ENCODE results near the gene MICAL2.

DNA sequence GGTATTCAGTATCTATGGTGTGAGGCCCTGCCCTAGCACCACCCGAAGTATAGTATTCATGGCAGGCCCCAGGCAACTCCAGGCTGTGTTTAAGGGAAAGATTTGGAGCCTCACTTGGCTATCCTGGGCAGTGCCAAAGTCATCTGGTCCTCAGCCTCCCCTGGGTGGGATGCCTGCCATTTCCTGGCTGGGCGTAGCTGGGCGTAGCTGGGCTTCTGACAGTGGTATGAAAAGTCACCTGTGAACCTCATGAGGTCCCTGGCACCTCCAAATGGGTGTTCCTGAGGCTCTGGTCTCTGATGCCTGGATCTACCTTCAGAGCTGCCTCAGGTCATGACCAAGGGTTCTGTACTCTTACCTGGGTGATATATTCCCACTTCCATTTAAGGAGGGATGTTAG is 154.0 kb downstream of the MICAL2 start:
- TF ChIP-seq POLR2A (IDR thresholded peaks at IDR 0.05; ENCODE audit: low read depth, low read length) (no peak), FOXK2 (IDR thresholded peaks at IDR 0.05) (no peak), SUZ12 (IDR thresholded peaks at IDR 0.05; ENCODE audit: unreplicated experiment) (no peak), POLR2AphosphoS2 (IDR thresholded peaks at IDR 0.05; ENCODE audit: low read depth, low read length) (no peak), NFIC (IDR thresholded peaks at IDR 0.05; ENCODE audit: low read depth, low read length) (no peak), ZNF274 (IDR thresholded peaks at IDR 0.05; ENCODE audit: insufficient read depth, insufficient read length) (no peak), MYB (IDR thresholded peaks at IDR 0.05; ENCODE audit: borderline replicate concordance, low read depth, low read length) (no peak), MXI1 (IDR thresholded peaks at IDR 0.05; ENCODE audit: low read depth, low read length) (no peak), ZNF24 (IDR thresholded peaks at IDR 0.05) (no peak), BCL11A (IDR thresholded peaks at IDR 0.05; ENCODE audit: low read depth, low read length) (no peak)
- TF ChIP-seq, protein P1, sequence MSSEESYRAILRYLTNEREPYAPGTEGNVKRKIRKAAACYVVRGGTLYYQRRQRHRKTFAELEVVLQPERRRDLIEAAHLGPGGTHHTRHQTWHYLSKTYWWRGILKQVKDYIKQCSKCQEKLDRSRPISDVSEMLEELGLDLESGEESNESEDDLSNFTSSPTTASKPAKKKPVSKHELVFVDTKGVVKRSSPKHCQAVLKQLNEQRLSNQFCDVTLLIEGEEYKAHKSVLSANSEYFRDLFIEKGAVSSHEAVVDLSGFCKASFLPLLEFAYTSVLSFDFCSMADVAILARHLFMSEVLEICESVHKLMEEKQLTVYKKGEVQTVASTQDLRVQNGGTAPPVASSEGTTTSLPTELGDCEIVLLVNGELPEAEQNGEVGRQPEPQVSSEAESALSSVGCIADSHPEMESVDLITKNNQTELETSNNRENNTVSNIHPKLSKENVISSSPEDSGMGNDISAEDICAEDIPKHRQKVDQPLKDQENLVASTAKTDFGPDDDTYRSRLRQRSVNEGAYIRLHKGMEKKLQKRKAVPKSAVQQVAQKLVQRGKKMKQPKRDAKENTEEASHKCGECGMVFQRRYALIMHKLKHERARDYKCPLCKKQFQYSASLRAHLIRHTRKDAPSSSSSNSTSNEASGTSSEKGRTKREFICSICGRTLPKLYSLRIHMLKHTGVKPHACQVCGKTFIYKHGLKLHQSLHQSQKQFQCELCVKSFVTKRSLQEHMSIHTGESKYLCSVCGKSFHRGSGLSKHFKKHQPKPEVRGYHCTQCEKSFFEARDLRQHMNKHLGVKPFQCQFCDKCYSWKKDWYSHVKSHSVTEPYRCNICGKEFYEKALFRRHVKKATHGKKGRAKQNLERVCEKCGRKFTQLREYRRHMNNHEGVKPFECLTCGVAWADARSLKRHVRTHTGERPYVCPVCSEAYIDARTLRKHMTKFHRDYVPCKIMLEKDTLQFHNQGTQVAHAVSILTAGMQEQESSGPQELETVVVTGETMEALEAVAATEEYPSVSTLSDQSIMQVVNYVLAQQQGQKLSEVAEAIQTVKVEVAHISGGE (CRISPR knock-in tag; IDR thresholded peaks at IDR 0.05): no peak
- TF ChIP-seq, protein P2, sequence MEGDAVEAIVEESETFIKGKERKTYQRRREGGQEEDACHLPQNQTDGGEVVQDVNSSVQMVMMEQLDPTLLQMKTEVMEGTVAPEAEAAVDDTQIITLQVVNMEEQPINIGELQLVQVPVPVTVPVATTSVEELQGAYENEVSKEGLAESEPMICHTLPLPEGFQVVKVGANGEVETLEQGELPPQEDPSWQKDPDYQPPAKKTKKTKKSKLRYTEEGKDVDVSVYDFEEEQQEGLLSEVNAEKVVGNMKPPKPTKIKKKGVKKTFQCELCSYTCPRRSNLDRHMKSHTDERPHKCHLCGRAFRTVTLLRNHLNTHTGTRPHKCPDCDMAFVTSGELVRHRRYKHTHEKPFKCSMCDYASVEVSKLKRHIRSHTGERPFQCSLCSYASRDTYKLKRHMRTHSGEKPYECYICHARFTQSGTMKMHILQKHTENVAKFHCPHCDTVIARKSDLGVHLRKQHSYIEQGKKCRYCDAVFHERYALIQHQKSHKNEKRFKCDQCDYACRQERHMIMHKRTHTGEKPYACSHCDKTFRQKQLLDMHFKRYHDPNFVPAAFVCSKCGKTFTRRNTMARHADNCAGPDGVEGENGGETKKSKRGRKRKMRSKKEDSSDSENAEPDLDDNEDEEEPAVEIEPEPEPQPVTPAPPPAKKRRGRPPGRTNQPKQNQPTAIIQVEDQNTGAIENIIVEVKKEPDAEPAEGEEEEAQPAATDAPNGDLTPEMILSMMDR (IDR thresholded peaks at IDR 0.05 in 2 of 3, conservative IDR thresholded peaks at IDR 0.05 in 1 of 3; ENCODE audit: control insufficient read depth in 2 of 3, extremely low read depth in 1 of 3, insufficient read depth in 1 of 3, low read depth in 3 of 3, low read length in 3 of 3): no peak
- TF ChIP-seq, protein P3, sequence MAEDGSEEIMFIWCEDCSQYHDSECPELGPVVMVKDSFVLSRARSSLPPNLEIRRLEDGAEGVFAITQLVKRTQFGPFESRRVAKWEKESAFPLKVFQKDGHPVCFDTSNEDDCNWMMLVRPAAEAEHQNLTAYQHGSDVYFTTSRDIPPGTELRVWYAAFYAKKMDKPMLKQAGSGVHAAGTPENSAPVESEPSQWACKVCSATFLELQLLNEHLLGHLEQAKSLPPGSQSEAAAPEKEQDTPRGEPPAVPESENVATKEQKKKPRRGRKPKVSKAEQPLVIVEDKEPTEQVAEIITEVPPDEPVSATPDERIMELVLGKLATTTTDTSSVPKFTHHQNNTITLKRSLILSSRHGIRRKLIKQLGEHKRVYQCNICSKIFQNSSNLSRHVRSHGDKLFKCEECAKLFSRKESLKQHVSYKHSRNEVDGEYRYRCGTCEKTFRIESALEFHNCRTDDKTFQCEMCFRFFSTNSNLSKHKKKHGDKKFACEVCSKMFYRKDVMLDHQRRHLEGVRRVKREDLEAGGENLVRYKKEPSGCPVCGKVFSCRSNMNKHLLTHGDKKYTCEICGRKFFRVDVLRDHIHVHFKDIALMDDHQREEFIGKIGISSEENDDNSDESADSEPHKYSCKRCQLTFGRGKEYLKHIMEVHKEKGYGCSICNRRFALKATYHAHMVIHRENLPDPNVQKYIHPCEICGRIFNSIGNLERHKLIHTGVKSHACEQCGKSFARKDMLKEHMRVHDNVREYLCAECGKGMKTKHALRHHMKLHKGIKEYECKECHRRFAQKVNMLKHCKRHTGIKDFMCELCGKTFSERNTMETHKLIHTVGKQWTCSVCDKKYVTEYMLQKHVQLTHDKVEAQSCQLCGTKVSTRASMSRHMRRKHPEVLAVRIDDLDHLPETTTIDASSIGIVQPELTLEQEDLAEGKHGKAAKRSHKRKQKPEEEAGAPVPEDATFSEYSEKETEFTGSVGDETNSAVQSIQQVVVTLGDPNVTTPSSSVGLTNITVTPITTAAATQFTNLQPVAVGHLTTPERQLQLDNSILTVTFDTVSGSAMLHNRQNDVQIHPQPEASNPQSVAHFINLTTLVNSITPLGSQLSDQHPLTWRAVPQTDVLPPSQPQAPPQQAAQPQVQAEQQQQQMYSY (CRISPR knock-in tag; IDR thresholded peaks at IDR 0.05): no peak
- TF ChIP-seq, protein P4, sequence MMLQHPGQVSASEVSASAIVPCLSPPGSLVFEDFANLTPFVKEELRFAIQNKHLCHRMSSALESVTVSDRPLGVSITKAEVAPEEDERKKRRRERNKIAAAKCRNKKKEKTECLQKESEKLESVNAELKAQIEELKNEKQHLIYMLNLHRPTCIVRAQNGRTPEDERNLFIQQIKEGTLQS (IDR thresholded peaks at IDR 0.05; ENCODE audit: borderline replicate concordance, extremely low read depth, low read depth, low read length): no peak
